Hypothalamus (tissue), 51 donors: ENCODE results near the gene EMX1.
"Not testable (repeated sequence)": the region's sequence is repeated elsewhere in the genome, so short reads cannot be mapped to it uniquely, and the experiment has no call there.

Experiments used
- DNase-seq, 51 donors: peaks; one replicate each; lab custom pipeline; 2025; lab: John Stamatoyannopoulos, UW

Gene EMX1

DNA sequence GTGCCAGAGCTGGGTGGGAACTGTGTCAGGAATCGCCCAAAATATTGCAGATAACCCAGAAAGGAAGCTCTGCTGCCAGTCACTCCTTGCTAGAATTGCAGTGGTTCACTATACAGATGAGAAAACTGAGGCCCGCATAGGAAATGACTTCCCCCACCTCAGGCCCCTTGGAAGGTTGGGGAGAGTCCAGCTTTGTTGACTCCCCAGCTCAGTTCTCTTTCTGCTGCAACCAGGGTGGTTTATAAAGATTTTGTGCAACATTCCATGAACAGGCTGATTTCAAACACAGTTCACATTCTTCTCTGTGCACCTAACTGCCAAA is 18.8 kb upstream of the EMX1 start:
- DNase-seq: no peak

DNA sequence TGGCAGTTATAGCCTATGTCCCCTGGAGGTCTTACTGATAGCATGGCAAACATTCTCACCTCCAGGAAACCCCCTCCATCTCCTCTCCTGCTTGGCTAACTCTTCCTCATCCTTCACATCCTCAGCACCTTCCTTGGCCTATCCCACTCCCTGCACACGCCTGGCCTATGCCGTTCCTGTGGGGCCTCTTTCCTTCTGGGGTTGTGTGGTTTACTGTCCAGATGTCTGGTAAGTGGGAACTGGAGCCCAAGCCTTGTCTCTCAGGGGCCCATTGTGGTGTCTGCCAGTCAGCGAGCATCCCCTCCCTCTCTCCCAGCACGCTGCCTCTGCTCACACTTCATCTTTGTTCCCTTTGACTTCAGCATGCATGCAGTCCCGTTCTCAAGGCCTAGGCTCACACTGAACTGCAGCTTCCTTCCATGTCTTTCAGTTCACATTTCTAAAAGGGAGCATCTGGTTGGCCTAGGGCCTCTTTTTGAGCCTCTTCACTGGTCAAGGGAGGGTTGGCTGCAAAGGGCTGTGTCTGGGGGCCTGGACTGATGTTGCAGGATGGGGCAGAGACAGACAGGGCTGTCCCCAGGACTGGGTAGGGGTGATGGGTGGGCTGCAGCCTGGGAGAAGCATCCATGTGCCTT is 17.0 kb upstream of the EMX1 start:
- DNase-seq: no peak

GRCh38 chr2:72901426-72901825 is 15.9 kb upstream of the EMX1 start:
- no peak for DNase-seq

DNA sequence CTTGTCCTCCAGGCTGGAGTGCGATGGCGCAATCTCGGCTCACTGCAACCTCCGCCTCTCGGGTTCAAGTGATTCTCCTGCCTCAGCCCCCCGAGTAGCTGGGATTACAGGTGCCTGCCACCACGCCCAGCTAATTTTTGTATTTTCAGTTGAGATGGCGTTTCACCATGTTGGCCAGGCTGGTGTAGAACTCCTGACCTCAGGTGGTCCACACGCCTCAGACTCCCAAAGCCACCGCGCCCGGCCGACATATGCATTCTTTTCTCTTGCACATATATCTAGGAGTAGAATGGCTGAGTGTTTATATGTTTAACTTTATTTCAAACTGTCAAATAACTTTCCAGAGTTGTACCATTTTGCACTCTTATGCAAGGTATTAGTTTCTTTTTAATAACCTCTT is 9.9 kb upstream of the EMX1 start:
- DNase-seq: not testable (repeated sequence)

- DNase-seq: no peak
These were observed 8.6 kb upstream of the EMX1 start for GRCh38 chr2:72908741-72909140.

DNA sequence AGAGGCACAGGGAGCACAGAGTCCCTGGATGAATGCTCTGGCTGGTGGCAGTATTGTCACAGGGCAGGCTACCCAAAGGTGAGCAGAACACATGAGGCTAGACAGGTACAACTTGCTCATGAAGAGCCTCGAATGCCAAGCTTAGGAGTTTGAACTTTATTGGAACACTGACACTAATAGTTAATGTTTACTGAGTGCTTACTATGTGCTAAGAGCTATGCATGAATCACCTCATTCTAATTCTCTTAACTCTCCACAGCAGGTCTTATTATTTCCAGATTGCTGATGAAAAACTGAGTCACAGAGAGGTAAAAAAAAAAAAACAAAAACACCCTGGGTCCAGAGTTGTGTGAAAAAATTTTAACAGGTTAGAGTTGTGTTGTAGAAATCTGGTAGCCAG is 6.1 kb upstream of the EMX1 start:
- DNase-seq: no peak

GRCh38 chr2:72913486-72914205 is 3.7 kb upstream of the EMX1 start:
- DNase-seq: no peak

DNA sequence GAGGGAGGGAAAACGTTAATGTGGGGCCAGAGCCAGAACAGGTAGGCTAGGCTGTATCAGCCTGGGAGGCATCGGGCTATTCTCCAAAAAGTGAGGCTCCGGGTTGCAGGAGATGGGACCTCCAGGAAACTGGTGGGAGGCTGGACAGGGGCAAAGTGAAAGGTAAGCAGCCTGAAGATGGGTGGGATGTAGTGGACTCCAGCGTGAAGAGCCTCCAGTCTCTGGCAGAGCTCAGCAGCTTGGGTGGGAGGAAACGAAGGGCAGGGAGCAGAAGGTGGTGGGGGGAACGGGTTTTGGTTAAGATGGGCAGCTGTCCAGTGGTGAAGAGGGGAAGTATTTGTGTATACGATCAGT is 3.1 kb upstream of the EMX1 start:
- DNase-seq: no peak

DNA sequence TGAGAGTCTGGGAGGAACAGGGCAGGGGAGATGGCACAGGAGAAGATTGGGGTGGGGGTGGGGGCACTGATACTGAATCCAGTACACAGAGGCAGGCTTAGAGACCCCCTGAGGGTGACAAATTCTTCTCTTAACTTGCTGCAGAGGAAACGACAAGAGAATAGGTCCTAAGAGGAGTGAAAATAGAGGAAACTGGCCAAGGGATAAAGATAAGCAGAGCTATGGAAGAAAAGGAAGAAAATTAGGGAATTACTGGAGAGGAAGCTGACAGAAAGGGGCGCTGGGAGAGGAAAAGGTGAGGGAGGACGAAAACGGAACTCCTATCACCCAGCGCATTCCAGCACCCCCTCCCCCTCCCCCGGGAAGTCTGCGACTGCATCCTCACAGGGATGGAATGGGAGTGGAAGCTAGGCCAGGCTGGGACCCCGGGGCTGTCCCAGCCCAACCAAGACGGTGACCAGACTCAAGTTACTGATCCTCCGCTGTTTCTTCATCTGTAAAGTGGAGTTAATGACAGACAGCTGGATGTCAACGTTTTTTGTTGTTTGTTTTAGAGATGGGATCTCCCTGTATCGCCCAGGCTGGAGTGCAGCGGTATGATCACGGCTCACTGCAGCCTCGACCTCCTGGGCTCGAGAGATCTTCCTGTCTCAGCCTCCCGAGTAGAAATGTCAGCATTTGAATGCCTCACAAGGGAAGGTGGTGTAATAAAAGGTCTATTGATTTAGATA is 2.6 kb upstream of the EMX1 start:
- no peak for DNase-seq

DNA sequence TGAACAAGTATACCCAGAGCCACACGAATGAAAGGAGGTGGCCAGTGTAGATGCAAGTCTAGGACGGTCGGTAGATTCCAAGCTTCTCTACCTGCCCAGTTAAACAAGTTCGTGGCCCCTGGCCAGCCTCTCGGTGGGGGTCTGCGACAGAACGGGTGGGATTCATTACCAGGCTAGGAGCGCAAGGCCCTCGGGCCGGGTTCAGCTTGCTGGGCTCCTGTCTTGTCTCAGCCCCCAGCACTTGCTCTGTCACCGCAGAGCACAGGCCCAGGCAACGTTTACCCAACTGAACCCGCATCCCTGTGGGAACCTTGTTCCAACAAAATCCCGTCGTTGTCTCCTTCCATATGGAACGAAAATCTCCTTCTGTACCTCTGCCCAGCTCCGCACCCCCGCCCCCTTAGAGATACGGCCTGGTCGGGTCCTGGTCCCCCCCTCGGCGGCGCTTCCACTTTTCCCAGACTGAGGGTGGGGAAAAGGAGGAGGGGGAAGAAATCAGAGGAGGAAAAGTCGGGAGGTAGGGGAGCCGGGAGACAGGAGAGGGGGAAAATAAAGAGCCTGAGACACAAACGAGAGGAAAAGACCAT is 1.9 kb upstream of the EMX1 start:
- DNase-seq: no peak

GRCh38 chr2:72915907-72916742 is 1.2 kb upstream of the EMX1 start:
- DNase-seq: no peak

- DNase-seq: no peak
These were observed 579 bp upstream of the EMX1 start for GRCh38 chr2:72916743-72917137.

DNA sequence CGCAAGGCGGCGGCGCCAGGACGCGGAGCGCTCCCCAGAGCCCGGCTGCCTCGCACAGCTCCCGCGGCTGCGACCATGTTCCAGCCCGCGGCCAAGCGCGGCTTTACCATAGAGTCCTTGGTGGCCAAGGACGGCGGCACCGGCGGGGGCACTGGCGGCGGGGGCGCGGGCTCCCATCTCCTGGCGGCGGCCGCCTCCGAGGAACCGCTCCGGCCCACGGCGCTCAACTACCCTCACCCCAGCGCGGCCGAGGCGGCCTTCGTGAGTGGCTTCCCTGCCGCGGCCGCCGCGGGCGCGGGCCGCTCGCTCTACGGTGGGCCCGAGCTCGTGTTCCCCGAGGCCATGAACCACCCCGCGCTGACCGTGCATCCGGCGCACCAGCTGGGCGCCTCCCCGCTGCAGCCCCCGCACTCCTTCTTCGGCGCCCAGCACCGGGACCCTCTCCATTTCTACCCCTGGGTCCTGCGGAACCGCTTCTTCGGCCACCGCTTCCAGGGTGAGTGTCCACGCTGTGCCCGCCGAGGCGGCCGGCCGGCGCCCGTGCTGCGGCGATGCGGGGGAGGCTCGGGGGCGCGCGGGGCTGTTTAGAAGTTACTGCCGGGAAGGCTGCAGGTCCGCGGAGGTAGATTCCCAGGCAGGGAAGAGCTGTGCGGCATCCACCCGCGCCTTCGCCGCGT is 696 bp downstream of the EMX1 start:
- no peak for DNase-seq

DNA sequence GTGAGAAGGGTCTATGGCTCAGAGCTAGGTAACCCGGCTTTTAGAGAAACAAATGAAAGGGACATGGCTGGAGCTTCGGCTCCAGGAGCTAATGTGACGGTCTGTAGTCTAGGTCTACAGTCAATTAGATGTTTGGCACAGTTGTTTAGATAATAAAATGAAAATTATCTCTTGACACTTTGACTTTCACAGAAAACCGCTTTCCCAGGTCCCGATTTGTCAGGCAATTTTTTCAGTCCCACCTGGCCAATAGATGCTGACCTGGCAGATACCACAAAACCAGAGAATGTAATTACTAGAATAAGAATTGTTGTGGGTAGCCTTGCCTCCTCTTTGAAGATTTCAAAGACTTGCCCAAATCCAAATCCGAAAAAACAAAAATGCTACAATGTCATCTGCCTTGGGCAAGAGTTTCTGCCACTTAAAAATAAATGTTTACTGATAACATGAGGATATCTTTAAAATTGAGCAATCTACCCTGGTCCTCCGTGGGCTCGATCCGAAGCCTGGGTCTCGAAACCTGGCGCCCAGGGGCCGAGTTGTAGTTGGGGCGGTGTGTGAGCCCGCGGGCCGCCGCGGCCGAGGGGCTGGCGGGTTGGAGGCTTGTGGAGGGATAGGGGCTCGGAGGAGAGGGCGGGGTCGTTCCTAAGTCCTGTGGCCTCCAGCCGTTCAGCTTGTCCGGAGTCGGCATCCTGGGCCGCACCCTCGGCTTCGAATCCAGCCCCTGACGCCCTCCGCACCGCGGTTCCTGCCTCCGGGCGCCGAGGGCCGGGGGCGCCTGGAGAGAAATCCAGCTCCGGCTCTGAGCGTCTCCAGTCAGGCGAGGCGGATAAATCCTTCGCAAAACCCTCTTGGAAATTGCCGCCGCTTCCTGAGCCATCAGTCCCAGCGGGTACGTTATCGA is 2.3 kb downstream of the EMX1 start:
- DNase-seq: no peak

DNA sequence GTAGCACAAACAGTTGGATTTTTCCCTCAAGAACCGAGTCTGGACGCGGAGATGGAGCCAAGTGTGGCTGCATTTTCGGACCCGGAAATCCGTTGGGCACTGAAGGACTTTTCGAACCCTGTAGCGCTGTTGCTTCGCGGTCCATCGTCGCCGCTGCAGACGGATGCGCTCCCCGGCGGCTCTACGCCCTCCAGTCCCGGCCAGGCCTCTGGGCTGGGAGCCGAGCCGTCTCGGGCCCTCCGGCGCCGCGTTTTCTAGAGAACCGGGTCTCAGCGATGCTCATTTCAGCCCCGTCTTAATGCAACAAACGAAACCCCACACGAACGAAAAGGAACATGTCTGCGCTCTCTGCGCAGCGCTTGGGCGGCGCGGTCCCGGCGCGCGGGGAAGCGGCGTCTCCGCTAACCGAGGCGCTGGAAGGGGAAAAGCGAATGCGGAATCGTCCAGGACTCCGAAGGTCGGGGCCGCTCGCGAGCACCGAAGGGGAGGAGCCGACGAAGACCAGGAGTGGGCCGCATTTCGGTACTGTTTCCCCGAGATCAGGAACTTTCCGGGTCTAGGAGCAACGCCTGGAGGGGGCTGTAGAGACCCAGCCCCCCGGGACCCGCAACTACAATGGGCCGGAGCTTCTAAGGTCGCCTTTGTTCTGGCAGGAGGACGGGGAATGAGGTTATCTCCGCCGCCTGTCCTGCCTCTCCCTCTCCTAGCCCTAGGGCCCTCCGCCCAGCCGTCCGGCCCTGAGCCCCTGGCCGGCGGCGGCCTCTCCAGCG is 3.2 kb downstream of the EMX1 start:
- no peak for DNase-seq

DNA sequence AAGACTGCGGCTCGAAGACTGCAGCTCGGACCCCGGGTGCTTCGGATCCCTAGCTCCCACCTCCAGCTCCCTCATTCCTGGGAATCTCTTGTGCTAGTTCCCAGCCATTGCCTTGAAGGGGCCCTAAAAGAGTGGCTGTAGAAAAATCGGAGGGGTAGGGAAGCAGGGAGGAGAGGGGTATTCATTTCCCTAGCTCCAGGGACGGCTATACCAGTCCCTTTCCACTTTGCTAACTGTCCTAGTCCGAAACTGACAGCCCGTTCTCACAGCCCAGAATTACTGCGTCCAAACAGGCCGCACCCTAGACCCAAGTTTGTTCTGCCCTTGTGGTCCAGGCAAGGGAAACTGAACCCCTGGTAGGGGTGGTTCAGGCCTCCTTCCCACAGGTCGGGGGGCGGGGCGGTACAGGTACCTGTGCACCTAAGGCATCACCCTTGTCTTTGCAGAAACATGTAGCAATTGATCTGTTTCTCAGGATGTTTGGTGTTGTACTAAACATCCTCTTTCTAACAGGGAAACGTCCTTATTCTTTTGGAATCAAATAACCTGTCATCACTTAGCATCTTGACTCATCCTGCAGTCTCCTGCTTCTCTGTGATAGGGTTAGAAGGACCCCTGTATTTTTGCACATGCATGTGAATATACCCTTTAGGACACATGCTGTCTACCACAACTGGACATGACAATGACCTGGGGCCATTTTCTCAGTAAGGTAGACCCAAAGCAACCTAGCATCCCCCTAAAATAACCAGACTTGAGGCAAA is 4.0 kb downstream of the EMX1 start:
- no peak for DNase-seq

GRCh38 chr2:72921853-72922252 is 4.5 kb downstream of the EMX1 start:
- DNase-seq: no peak

GRCh38 chr2:72923833-72924352 is 6.6 kb downstream of the EMX1 start:
- DNase-seq: no peak
